OCI-LY7 (cell line): ENCODE results near the gene PPP1R2B.

ENCODE experiments used
- CTCF ChIP-seq: fragments of 200-600 bp; sonication (generic); conservative IDR thresholded peaks from 2 replicates; pipeline ENCODE4 v1.5.1; 2014; ENCODE audit warnings: mild to moderate bottlenecking, antibody characterized with exemption, low read length, moderate library complexity, mixed read lengths
- EZH2phosphoT487 ChIP-seq: fragments of 200-600 bp; sonication (generic); IDR thresholded peaks from 2 replicates; pipeline ENCODE4 v1.6.1; 2018; ENCODE audit warnings: low read depth, borderline replicate concordance, mild to moderate bottlenecking, mixed run types, antibody characterized with exemption, low read length, moderate library complexity, mixed read lengths

- no peak for TF ChIP-seq CTCF
- TF ChIP-seq EZH2phosphoT487: no peak
These were observed 30.6 kb upstream of the PPP1R2B start for GRCh38 chr5:156819537-156819936.
